ENCODE data around the gene NMS. TPM values are rescaled to one million over a fixed set of nuclear protein-coding genes. Genes with fewer than 3 reads are reported as not detected.

The NMS gene
- total RNA-seq, 1 donor from 2014 or later: not detected

DNA sequence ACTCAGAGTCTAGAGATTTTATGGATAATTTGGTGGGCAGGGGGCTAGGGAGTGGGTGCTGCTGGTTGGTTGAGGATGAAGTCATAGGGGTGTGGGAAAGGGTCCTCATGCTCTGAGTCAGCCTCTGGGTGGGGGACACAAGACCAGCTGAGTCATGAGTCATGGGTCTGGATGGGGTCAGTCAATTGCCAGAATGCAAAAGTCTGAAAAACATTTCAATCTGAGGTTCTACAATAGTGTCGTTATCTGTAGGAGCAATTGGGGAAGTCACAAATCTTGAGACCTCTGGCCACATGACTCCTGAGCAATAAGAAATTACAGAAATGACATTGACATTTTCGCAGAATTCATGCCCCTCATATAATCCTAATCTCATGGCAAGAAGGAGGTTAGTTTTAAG is 15.1 kb downstream of the NMS start:
- no peak for DNase-seq (ENCODE audit: low read depth)

DNA sequence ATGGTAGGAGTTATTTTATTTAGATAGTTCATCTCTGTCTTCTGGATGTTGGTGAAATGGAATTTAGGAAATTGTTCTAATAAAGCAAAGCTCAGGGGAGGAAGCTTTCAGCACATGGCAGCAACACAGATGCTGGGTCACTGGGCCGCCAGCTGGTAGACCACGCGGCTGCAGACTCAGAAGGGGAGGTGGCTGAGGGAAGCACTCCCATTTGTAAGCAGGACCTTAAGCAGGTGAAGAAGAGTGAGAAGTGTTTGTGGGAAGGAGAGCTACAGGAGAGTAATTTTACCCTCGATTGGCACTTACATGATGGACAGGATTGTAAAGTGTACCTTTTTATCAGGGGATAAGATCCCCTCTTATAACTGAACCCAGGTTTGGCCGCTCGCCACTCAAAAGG is 24.4 kb downstream of the NMS start:
- TF ChIP-seq, protein P1, sequence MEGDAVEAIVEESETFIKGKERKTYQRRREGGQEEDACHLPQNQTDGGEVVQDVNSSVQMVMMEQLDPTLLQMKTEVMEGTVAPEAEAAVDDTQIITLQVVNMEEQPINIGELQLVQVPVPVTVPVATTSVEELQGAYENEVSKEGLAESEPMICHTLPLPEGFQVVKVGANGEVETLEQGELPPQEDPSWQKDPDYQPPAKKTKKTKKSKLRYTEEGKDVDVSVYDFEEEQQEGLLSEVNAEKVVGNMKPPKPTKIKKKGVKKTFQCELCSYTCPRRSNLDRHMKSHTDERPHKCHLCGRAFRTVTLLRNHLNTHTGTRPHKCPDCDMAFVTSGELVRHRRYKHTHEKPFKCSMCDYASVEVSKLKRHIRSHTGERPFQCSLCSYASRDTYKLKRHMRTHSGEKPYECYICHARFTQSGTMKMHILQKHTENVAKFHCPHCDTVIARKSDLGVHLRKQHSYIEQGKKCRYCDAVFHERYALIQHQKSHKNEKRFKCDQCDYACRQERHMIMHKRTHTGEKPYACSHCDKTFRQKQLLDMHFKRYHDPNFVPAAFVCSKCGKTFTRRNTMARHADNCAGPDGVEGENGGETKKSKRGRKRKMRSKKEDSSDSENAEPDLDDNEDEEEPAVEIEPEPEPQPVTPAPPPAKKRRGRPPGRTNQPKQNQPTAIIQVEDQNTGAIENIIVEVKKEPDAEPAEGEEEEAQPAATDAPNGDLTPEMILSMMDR (IDR thresholded peaks at IDR 0.05; ENCODE audit: insufficient read depth, low read length, poor library complexity, severe bottlenecking): no peak
- Histone ChIP-seq H3K4me3 (ENCODE audit: low read depth, low read length) (no peak overlapping the region), H3K36me3 (ENCODE audit: control insufficient read depth, insufficient read depth, low read length) (no peaks in the 10 kb centered on the region), H3K27me3 (ENCODE audit: control insufficient read depth, insufficient read depth, low read length) (no peaks in the 10 kb centered on the region)
- no peak for DNase-seq (ENCODE audit: low read depth)

More for the DNA sequence above, 15.1 kb downstream of the NMS start:
- H3K4me3 ChIP-seq (ENCODE audit: low read depth, low read length): no peak overlapping the region
- H3K36me3 ChIP-seq (ENCODE audit: control insufficient read depth, insufficient read depth, low read length): no peaks in the 10 kb centered on the region
- TF ChIP-seq, protein P1 (IDR thresholded peaks at IDR 0.05; ENCODE audit: insufficient read depth, low read length, poor library complexity, severe bottlenecking): no peak
- no peaks in the 10 kb centered on the region for H3K27me3 ChIP-seq (ENCODE audit: control insufficient read depth, insufficient read depth, low read length)

DNA sequence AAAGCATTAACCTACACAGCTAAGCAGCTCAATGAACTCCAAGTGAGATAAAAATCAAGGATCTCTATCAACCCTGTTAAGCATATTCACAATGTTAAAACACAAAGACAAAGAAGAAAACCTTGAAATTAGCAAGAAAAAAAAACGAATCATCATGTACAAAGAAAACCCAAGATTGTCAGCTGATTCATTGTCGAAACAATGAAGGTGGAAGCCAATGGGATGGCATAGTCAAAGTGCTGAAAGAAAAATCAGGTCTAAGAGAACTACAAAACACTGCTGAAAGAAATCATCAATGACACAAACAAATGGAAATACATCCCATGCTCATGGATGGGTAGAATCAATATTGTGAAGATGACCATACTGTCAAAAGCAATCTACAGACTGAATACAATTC is 32.5 kb downstream of the NMS start:
- Histone ChIP-seq H3K27me3 (ENCODE audit: control insufficient read depth, insufficient read depth, low read length) (no peaks in the 10 kb centered on the region), H3K36me3 (ENCODE audit: control insufficient read depth, insufficient read depth, low read length) (no peaks in the 10 kb centered on the region), H3K4me3 (ENCODE audit: low read depth, low read length) (no peak overlapping the region)
- no peak for DNase-seq (ENCODE audit: low read depth)
- TF ChIP-seq, protein P1 (IDR thresholded peaks at IDR 0.05; ENCODE audit: insufficient read depth, low read length, poor library complexity, severe bottlenecking): no peak

DNA sequence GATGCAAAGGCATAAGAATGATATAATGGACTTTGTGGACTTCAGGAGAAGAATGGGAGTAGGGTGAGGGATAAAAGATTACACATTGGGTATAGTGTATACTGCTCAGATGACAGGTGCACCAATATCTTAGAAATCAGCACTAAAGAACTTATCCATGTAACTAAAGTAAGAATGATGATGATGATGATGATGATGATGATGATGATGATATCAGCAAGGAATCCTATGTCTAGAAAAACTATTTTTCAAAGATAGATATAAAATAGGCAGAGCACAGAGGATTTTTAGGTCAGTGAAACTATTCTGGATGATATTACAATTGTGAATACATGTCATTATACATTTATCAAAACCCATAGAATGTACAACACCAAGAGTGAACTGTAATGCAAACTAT is 34.3 kb downstream of the NMS start:
- TF ChIP-seq, protein P1 (IDR thresholded peaks at IDR 0.05; ENCODE audit: insufficient read depth, low read length, poor library complexity, severe bottlenecking): no peak
- H3K36me3 ChIP-seq (ENCODE audit: control insufficient read depth, insufficient read depth, low read length): no peaks in the 10 kb centered on the region
- no peak for DNase-seq (ENCODE audit: low read depth)
- no peaks in the 10 kb centered on the region for H3K27me3 ChIP-seq (ENCODE audit: control insufficient read depth, insufficient read depth, low read length)
- H3K4me3 ChIP-seq (ENCODE audit: low read depth, low read length): no peak overlapping the region

DNA sequence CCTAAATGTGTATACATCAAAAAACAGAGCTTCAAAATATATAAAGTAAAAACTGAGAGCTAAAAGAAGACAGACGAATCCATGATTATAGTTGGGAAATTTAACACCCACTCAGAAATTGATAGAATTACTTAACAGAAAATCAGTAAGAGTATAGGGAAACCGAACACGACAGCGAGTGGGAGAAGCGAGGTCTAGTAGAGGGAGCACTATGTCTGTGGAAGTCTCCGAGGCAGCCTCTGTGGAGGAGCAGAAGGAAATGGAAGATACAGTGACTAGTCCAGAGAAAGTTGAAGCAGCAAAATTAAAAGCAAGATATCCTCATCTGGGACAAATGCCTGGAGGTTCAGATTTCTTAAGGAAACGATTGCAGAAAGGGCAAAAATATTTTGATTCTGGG is 38.8 kb downstream of the NMS start:
- DNase-seq (ENCODE audit: low read depth): no peak
- TF ChIP-seq, protein P1 (IDR thresholded peaks at IDR 0.05; ENCODE audit: insufficient read depth, low read length, poor library complexity, severe bottlenecking): no peak
- H3K27me3 ChIP-seq (ENCODE audit: control insufficient read depth, insufficient read depth, low read length): no peaks in the 10 kb centered on the region
- H3K36me3 ChIP-seq (ENCODE audit: control insufficient read depth, insufficient read depth, low read length): no peaks in the 10 kb centered on the region
- H3K4me3 ChIP-seq (ENCODE audit: low read depth, low read length): no peak overlapping the region

DNA sequence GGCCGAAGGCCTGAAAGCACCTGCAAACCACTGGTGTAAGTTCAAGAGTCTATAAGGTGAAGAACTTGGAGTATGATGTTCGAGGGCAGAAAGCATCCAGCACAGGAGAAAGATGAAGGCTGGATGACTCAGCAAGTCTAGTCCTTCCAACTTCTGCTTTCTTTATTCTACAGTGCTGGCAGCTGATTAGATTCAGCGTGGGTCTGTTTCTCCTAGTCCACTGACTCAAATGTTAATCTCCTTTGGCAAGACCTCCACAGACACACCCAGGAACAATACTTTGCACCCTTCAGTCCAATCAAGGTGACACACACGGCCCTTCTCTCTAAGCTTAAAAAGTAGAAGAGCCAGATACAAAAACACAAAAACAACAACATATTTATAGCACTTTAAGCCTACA is 43.4 kb downstream of the NMS start:
- DNase-seq (ENCODE audit: low read depth): no peak
- no peaks in the 10 kb centered on the region for H3K36me3 ChIP-seq (ENCODE audit: control insufficient read depth, insufficient read depth, low read length)
- TF ChIP-seq, protein P1 (IDR thresholded peaks at IDR 0.05; ENCODE audit: insufficient read depth, low read length, poor library complexity, severe bottlenecking): no peak
- no peaks in the 10 kb centered on the region for H3K27me3 ChIP-seq (ENCODE audit: control insufficient read depth, insufficient read depth, low read length)
- no peak overlapping the region for H3K4me3 ChIP-seq (ENCODE audit: low read depth, low read length)

Measured in kidney epithelial cell (primary cell).